ENCODE measurements around the gene ABLIM2.

Gene ABLIM2

DNA sequence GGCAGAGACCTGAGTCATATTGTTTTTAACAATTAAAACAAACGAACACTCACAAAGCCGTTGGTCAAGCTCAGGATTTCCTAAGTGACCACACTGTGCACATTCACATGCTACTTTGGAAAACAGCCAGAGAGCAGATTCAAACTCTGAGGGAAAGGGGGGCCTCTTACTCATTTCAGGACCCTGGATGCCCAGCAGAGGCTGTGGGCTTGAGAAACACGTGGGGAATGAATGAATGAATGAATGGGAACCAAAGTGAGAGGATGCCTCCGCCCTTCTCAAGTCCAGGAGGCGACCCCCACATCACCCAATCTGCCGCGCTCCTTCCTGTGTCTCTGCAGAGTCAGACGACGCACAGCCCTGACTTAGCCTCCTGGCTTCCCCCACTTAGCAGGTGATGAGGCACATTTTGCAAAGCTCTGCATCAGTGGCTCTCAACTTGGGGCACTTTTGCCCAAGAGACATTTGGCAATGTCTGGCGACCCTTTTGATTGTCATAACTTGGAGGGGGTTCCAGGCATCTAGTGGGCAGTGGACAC lies 76.0 kb downstream of the ABLIM2 start:
- no peak for FAIRE-seq

GRCh38 chr4:8081621-8082516 lies 76.7 kb downstream of the ABLIM2 start:
- no peak for FAIRE-seq

DNA sequence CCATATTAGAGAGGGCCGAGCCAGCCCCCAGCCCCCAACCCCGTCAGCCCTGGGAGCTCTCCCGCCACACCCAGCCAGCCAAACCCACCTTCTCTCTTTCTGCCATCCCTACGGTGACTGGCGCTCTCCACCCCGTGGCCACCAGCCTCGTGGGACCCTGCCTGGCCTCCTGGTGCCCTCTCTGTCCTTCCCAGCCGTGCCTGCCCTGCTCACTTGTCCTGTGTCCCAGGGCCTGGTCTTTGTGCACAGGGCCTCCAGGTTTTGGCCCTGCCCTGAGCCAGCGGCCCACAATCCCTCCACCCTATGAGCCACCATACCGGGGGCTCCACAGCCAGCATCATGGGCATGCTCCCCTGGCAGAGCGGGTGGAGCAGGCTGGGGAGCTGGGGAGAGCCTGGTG lies 77.4 kb downstream of the ABLIM2 start:
- FAIRE-seq: no peak

DNA sequence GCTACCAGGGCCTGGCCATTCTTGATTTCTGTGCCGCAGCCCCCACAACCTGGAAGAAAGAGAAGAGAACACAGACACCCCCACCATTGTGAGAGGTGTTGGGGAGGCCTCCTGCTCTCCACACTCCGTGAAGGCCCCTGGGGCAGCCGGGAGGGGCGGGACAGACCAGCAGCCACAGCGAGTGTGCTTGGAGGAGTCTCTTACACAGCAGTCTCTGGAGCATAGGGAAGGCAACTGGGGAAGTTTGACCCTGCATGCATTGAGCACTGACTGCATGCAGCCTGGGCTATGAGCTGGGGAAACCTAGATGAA lies 77.9 kb downstream of the ABLIM2 start:
- no peak for FAIRE-seq

DNA sequence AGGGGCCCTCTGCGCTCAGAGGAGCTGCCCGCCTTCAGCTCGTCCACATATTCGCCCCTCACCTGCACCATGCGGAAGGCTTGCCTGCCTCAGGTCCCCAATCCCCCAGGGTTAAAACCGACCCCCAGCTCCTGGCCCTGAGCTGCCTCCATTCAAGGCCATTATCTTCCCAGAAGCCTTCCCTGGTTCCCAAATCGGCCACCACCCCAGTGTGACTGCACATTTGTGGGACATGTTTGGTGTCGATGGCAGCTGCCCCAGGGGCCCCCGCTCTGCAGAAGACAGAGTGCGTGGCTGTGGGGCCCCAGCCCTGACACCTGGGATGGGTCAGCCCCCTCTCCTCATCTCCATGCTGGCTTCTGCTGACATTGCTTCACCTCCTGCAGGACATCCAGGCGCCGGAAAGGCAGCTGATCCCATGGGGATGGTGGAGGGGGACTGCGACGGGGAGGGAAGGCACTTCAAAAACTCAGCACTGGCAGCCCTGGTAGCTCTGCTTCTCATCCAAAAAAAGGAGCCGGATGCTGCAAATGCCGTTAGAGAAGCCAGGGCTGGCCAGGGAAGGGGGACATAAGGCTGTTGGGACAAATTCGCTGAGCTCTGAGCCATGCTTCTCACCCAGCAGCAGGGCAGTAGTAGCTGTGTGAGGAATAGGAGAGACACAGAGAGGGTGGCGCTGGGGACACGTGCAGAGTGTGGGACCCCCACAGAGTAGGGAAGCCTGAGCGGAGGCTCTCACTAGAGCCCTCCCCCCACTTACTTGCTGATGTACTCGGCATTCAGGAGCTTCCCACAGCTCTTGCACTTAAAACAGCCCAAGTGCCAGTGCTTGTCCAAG lies 78.5 kb downstream of the ABLIM2 start:
- no peak for FAIRE-seq

- FAIRE-seq: no peak
These were observed 79.4 kb downstream of the ABLIM2 start for GRCh38 chr4:8079031-8079885.

GRCh38 chr4:8078610-8079015 lies 80.0 kb downstream of the ABLIM2 start:
- no peak for FAIRE-seq

GRCh38 chr4:8078109-8078494 lies 80.5 kb downstream of the ABLIM2 start:
- FAIRE-seq: no peak

GRCh38 chr4:8077181-8078108 lies 81.2 kb downstream of the ABLIM2 start:
- no peak for FAIRE-seq

DNA sequence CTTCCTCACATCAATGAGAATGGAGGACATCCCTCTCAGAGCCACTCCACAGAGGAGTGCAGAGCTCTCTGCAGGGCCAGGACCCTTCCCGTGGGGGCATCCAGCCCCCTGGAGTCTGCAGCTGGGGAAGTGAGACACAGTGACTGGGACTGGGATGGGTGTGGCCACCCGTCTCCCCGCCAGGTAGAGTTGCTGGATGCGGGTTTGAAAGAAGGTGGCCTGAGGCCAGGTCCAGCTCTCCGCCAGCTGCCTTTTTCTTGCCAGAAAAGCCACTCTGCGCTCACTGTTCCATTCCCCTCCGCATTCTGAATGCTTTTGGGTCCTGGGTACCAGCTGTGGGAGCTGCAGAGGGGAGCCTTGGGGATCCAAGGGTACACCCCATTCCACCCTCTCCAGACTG lies 82.6 kb downstream of the ABLIM2 start:
- FAIRE-seq: no peak

- FAIRE-seq: no peak
These were observed 85.3 kb downstream of the ABLIM2 start for GRCh38 chr4:8073206-8073863.

DNA sequence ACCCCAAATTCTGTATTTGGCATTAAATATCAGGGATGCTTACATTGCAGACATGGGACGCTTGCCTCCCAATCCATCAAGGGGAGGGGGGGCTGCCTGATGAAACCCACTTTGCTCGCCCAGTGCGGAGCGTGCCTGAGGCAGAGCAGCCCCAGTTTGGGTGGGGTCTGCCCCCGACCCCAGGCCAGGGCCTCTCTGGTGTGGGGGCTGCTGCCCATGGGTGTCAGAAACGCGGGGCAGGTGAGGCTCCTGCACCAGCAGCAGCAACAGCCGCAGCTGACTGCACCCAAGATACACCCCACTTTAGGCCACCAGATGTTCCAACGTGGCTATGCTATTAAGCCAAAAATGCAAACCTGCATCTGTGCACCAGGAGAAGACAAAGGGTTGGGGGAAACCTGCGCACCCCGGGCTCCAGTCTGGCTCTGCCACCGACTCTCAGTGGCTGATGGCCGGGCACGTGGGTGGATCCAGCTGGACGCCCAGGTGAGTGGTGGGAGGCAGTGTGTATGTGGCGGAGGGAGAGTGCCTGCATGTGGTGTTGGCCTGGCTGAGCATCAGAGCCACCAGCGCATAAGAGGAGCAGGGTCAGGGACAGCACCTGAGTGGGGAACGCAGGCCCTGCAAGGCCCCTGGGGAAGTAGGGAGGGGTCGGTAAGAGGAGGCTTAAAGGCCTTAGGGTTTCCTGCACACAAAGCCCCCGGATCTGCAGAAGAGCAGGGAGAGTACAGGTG lies 86.2 kb downstream of the ABLIM2 start:
- FAIRE-seq: no peak

- FAIRE-seq: no peak
These were observed 86.8 kb downstream of the ABLIM2 start for GRCh38 chr4:8071766-8072165.

- no peak for FAIRE-seq
These were observed 87.6 kb downstream of the ABLIM2 start for GRCh38 chr4:8070736-8071718.

- no peak for FAIRE-seq
These were observed 89.4 kb downstream of the ABLIM2 start for GRCh38 chr4:8069102-8069752.

DNA sequence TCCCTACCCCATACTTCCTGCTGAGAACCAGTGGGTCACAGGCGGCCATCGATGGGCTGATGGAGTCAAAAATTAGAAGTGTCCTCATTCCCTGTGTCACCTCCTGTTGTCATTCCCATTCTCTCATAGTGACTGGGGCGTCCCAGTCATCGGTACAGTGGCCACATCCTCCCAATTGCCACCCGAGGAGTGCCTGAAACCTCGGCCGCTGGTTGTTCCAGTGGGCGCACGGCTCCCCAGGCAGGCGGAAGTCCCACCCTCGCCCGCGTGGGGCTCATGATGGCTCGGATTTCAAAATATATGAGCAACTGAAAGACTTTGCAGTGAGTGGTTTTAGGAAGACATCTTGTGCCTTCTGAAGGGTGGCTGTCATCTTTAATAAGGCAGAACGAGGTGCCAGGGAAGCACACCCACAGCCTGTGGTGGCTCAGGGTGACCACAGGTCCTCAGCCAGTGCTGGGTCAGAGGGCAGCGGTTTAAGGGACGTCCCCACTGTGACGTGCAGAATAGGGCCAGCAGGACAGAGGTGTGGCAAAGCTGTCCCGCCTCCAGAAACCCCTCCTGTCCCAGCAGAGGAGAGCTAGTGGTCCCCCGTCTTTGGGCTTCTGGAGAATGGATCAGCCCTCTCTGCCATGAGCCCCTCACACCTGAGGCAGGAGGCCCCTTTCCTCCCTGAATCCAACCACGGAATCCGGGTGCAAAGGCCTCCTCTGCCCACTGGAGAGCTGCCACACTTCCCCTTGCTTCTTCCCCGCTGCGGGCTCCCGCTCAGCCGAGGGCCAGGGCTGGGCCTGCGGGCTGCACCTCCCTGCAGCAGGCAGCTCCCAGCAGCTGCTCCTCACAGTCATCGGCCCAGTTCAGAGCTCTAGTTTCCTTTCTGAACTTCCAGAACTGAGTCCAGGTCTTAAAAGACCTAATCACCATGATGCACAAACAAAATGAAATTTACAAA lies 90.4 kb downstream of the ABLIM2 start:
- FAIRE-seq: no peak

DNA sequence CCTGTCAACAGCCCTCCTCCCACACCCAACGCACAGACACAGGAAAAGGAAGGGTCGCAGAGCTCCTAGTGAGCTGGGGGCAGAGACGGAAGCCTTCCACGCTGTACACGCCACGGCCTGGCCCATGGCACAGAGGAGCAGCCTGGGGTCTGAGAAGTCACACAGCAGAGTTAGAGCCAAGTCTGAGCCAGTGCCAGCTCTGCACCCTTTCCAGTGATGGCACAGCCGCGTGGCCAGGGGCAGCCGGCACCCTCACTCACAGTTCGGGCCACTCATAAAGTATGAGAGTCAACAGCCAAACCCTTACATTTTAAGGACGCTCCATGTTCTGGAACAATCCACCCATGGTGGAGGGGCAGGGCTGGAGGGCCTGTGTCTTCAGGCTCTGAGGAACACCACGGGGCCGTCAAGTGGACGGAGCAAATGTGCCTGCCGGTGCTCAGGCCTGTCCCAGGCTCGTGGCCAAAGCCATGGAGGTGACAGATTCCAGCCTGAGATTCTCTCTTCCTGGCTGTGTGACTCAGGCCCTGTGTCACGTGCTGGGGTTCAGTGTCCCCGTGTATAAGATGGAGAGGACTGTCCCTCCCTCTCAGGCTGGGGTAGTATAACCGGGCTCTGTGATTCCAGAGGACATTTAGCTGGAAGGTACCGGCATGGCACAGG lies 91.2 kb downstream of the ABLIM2 start:
- no peak for FAIRE-seq

All from islet of Langerhans (tissue), 1 donor.